Skeletal muscle satellite cell (primary cell): Measurements from ENCODE around the gene POLR3A.

Experiments
- H3K27me3 ChIP-seq: 2 replicates; pipeline ENCODE4 v1.7.0; 2013; ENCODE audit warnings: low read length; ENCODE audit not compliant: control insufficient read depth, insufficient read depth
- H3K36me3 ChIP-seq: 2 replicates; pipeline ENCODE4 v1.7.0; 2013; ENCODE audit warnings: mild to moderate bottlenecking, control low read depth, low read length; ENCODE audit not compliant: insufficient read depth
- H3K4me1 ChIP-seq: 2 replicates; pipeline ENCODE4 v1.7.0; 2013; ENCODE audit warnings: low read length; ENCODE audit not compliant: control insufficient read depth, insufficient read depth
- H3K4me2 ChIP-seq: 2 replicates; pipeline ENCODE4 v1.7.0; 2013; ENCODE audit warnings: mild to moderate bottlenecking, low read length
- H3K4me3 ChIP-seq: 2 replicates; pipeline ENCODE4 v1.7.0; 2013; ENCODE audit warnings: low read length
- H3K9ac ChIP-seq: 2 replicates; pipeline ENCODE4 v1.7.0; 2013; ENCODE audit warnings: mild to moderate bottlenecking, low read depth, low read length, moderate library complexity
- H3K9me3 ChIP-seq: replicated peaks from 2 replicates; pipeline ENCODE4 v1.7.0; 2013; ENCODE audit warnings: mild to moderate bottlenecking, control low read depth, low read length

POLR3A gene

DNA sequence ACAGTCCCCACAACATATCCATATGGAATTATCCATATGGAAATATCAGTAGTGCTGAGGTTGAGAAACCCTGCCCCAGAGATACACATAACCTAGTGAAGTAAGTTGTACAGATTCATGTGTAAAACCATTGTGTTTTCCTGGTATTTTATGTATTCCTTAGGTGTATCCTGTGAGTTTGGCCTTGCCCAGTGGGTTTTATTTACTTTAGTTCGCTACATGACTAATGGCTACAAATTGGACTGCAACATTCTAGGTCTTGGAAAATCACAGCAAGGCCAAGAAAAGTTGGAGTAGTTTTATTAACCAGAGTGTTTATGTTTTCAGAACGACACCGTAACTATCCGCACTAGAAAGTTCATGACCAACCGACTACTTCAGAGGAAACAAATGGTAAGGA is 5.7 kb upstream of the POLR3A start:
- peaks cover 56% of the 10 kb centered on the region for H3K36me3 ChIP-seq
- H3K9me3 ChIP-seq: no peaks in the 10 kb centered on the region
- peaks cover 35% of the 10 kb centered on the region for H3K4me1 ChIP-seq
- peak overlapping the region; percentile 91 for H3K9ac ChIP-seq
- H3K4me3 ChIP-seq: peak overlapping the region; percentile 87
- no peaks in the 10 kb centered on the region for H3K27me3 ChIP-seq
- H3K4me2 ChIP-seq: peak overlapping the region; percentile 89

DNA sequence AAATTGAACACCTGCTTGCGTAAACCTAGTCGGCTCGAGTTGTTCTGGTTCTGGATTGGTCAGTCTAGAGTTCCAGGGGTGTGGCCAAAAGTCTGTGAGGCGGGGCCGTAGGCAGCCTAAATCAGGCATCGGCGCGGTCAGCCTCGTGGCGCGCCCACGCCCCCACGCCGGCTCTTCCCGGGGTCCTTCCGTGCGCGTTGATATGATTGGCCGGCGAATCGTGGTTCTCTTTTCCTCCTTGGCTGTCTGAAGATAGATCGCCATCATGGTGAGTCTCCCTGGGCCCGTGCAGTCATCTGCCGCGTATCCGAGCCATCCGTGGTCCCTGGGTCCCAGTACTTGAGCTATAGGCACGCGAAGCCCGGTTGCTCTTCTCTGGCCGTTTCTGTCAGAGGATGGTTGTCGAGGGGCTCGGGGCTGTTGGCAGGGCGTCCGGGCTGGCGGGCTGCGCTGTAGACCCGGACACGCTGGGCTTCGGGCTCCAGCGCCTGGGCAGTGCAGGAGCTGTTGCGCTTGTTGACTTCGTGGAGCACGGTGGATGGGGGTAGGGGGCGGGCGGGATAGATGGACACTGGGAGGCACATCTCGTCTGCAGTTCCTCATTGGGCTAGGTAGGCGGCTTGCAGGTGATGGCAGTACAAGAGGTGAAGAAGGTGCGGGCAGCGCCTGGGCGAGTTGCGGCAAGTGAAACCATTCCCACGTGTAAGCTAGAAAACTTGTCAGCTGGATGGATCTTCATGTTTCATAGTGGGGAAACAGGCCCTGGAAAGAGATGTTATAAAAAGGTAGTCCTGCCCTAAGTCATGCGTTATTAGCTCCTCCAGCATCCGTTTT is 4.5 kb upstream of the POLR3A start, which contains the start of gene RPS24:
RPS24 (plus strand) TSS at position 227 of the 834 bp plus-strand sequence; CDS start at position 266, 39 bp downstream.
- H3K9ac ChIP-seq: peak within 1 kb of the TSS; percentile 91
- H3K27me3 ChIP-seq: no peaks in the 10 kb centered on the region
- H3K9me3 ChIP-seq: no peaks in the 10 kb centered on the region
- peak within 1 kb of the TSS; percentile 89 for H3K4me2 ChIP-seq
- H3K4me3 ChIP-seq: peak within 1 kb of the TSS; percentile 87
- H3K4me1 ChIP-seq: peaks cover 40% of the 10 kb centered on the region
- H3K36me3 ChIP-seq: peaks cover 44% of the 10 kb centered on the region

DNA sequence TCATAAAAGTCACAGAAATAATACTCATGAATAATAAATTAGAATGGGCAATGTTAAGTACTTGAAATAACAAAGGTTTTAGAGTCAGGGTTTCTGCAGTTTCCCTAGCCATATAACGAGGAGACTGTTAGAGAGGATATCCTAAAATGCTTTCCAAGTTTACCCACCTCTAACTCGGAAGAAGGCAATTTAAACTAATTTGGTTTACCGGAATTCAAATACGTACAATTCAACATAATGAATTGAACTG is 4.0 kb upstream of the POLR3A start:
- no peaks in the 10 kb centered on the region for H3K9me3 ChIP-seq
- no peaks in the 10 kb centered on the region for H3K27me3 ChIP-seq
- peaks cover 39% of the 10 kb centered on the region for H3K36me3 ChIP-seq
- H3K4me3 ChIP-seq: peak overlapping the region; percentile 69
- peak overlapping the region; percentile 88 for H3K4me2 ChIP-seq
- H3K4me1 ChIP-seq: peaks cover 41% of the 10 kb centered on the region
- H3K9ac ChIP-seq: peak overlapping the region; percentile 68

DNA sequence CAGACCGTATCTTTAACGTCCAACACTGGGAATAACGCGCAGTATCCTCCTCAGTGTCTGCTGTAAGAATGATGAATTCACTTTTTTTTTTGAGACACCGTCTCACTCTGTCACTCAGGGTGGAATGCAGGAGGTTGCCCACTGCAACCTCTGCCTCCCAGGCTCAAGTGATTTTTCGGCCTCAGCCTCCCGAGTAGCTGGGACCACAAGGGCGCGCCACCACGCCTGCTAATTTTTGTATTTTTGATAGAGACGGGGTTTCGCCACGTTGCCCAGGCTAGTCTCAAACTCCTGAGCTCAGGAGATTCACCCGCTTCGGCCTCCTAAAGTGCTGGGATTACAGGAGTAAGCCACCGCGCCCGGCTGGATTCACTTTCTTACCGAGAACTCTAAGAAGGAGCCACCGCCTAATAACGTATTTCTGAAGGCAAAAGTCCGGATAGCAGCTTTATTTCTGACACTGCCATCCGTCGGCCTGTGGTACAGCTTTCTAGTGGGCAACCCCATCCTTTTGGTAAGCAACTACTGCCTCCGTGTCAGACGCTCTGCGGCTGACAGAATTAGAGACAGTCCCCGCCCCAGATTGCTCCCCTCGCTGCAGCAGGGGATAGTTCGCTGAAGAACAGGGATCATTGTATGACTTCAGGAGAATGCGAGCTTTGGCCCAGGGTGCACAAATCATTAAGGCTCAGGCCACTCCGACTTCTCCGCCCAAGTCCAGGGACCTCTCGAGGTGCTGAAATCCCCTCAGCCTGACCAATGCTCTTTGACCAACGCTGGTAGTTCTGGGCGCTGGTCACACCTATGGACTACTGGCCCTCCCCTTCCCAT is 662 bp downstream of the POLR3A start:
- Histone ChIP-seq H3K9ac (peak overlapping the region; percentile 97), H3K4me3 (peak overlapping the region; percentile 97), H3K9me3 (no peaks in the 10 kb centered on the region), H3K27me3 (no peaks in the 10 kb centered on the region), H3K4me2 (peak overlapping the region; percentile 93), H3K36me3 (peaks cover 25% of the 10 kb centered on the region), H3K4me1 (peaks cover 34% of the 10 kb centered on the region)

- H3K4me2 ChIP-seq: peak overlapping the region; percentile 64
- no peaks in the 10 kb centered on the region for H3K27me3 ChIP-seq
- peak overlapping the region; percentile 10 for H3K4me3 ChIP-seq
- H3K9me3 ChIP-seq: no peaks in the 10 kb centered on the region
- peaks cover 34% of the 10 kb centered on the region for H3K4me1 ChIP-seq
- H3K9ac ChIP-seq: peak overlapping the region; percentile 44
- peaks cover 52% of the 10 kb centered on the region for H3K36me3 ChIP-seq
Observed at GRCh38 chr10:78025685-78026364, 3.5 kb downstream of the POLR3A start.

- no peak overlapping the region for H3K4me3 ChIP-seq
- no peak overlapping the region for H3K9ac ChIP-seq
- no peaks in the 10 kb centered on the region for H3K9me3 ChIP-seq
- H3K27me3 ChIP-seq: no peaks in the 10 kb centered on the region
- no peak overlapping the region for H3K4me2 ChIP-seq
- peaks cover 28% of the 10 kb centered on the region for H3K4me1 ChIP-seq
- peaks cover 65% of the 10 kb centered on the region for H3K36me3 ChIP-seq
Observed at GRCh38 chr10:78023741-78024140, 5.6 kb downstream of the POLR3A start.

- Histone ChIP-seq H3K36me3 (peaks cover 77% of the 10 kb centered on the region), H3K4me2 (no peak overlapping the region), H3K4me3 (no peak overlapping the region), H3K27me3 (no peaks in the 10 kb centered on the region), H3K4me1 (peaks cover 12% of the 10 kb centered on the region), H3K9me3 (no peaks in the 10 kb centered on the region), H3K9ac (no peak overlapping the region)
Observed at GRCh38 chr10:78021201-78021600, 8.1 kb downstream of the POLR3A start.

DNA sequence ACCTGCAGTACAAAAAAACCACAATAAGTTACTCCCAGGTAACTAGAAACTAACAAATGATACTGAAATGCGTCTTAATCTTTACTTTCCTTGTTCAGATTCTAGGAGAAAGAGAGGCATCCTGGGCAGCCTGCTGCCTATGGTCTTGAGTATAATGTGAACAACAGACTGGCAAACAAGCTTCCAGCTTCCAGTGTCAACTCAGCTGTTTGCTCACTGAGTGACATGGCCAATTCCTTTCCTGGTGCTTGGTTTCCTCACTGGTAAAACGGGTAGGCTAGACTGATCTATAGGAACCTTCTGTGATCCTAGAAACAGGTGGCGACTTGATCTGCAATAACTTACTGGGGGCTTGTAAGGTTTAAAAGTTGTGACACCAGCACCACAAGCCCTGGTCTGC is 10.1 kb downstream of the POLR3A start:
- Histone ChIP-seq H3K27me3 (no peaks in the 10 kb centered on the region), H3K9me3 (no peaks in the 10 kb centered on the region), H3K36me3 (peaks cover 80% of the 10 kb centered on the region), H3K4me2 (no peak overlapping the region), H3K9ac (no peak overlapping the region), H3K4me1 (no peaks in the 10 kb centered on the region), H3K4me3 (no peak overlapping the region)

GRCh38 chr10:78017856-78018255 is 11.5 kb downstream of the POLR3A start:
- no peaks in the 10 kb centered on the region for H3K4me1 ChIP-seq
- no peak overlapping the region for H3K4me3 ChIP-seq
- no peaks in the 10 kb centered on the region for H3K9me3 ChIP-seq
- H3K9ac ChIP-seq: no peak overlapping the region
- H3K4me2 ChIP-seq: no peak overlapping the region
- no peaks in the 10 kb centered on the region for H3K27me3 ChIP-seq
- H3K36me3 ChIP-seq: peaks cover 80% of the 10 kb centered on the region

DNA sequence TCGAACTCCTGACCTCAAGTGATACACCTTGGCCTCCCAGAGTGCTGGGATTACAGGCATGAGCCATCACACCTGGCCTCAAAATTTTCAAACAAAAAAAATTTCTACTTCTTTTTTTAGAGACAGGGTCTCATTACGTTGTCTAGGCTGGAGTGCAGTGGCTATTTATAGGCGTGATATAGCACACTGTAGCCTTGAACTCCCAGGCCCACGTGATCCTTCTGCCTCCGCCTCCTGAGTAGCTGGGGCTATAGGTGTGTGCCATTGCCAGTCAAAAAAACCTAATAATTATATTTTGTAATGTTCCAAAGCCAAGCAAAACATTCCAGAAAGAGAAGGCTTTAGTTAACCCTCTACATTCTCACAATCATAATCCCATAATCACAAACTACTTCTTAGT is 13.8 kb downstream of the POLR3A start:
- Histone ChIP-seq H3K9me3 (no peaks in the 10 kb centered on the region), H3K4me2 (no peak overlapping the region), H3K4me1 (no peaks in the 10 kb centered on the region), H3K4me3 (no peak overlapping the region), H3K36me3 (peaks cover 75% of the 10 kb centered on the region), H3K9ac (no peak overlapping the region), H3K27me3 (no peaks in the 10 kb centered on the region)

GRCh38 chr10:78013564-78013963 is 15.8 kb downstream of the POLR3A start:
- H3K4me3 ChIP-seq: no peak overlapping the region
- no peak overlapping the region for H3K4me2 ChIP-seq
- peaks cover 80% of the 10 kb centered on the region for H3K36me3 ChIP-seq
- H3K9ac ChIP-seq: no peak overlapping the region
- H3K9me3 ChIP-seq: no peaks in the 10 kb centered on the region
- H3K4me1 ChIP-seq: no peaks in the 10 kb centered on the region
- H3K27me3 ChIP-seq: no peaks in the 10 kb centered on the region
